Activated B cell treated with CpG ODN at 0.5 μM for 24 hours (primary cell): Measurements from ENCODE around the gene SLC2A13. TPM values are rescaled to one million over a fixed set of nuclear protein-coding genes. Genes with fewer than 3 reads are reported as not detected.
A peak's percentile ranks its signal among the peaks of the same experiment; 100 is the strongest.

ENCODE experiments used
- ATAC-seq: fragments of 200-7000 bp; cut with Tn5 transposase; one replicate; pipeline ENCODE4 v1.10.0; 2021; ENCODE audit warnings: low read depth, mild to moderate bottlenecking, moderate library complexity
- CTCF ChIA-PET: fragments of 350-600 bp; sonication (Branson Sonifier 250); formaldehyde crosslinking; loops from one replicate; lab custom pipeline; 2021; ENCODE audit warnings: antibody characterized with exemption; lab: Charles Lee
- POLR2A ChIA-PET: fragments of 350-600 bp; sonication (Branson Sonifier 250); formaldehyde crosslinking; loops from one replicate; lab custom pipeline; 2021; ENCODE audit warnings: antibody characterized with exemption; lab: Charles Lee
- DNase-seq: peaks from one replicate; pipeline ENCODE4 v3.0.0; 2022
- H3K27ac Mint-ChIP-seq: one replicate; pipeline ENCODE4 v1.8.0; 2020; ENCODE audit warnings: mixed read lengths
- H3K27me3 Mint-ChIP-seq: one replicate; pipeline ENCODE4 v1.8.0; 2021; ENCODE audit warnings: mixed read lengths
- H3K36me3 Mint-ChIP-seq: one replicate; pipeline ENCODE4 v1.8.0; 2021; ENCODE audit warnings: low read depth, mixed read lengths
- H3K4me1 Mint-ChIP-seq: one replicate; pipeline ENCODE4 v1.8.0; 2021; ENCODE audit warnings: mixed read lengths
- H3K4me3 Mint-ChIP-seq: one replicate; pipeline ENCODE4 v1.8.0; 2020; ENCODE audit warnings: mild to moderate bottlenecking, mixed read lengths
- H3K9me3 Mint-ChIP-seq: one replicate; pipeline ENCODE4 v1.8.0; 2020; ENCODE audit warnings: mixed read lengths
- CTCF ChIP-seq: fragments of 200-600 bp; IDR thresholded peaks from one replicate; pipeline ENCODE4 v1.8.0; 2022; ENCODE audit warnings: antibody characterized with exemption, mild to moderate bottlenecking
- intact Hi-C: fragments of 100-400 bp; cut with micrococcal nuclease; formaldehyde crosslinking; loops from one replicate; pipeline ENCODE4 v1.15.1; 2024
- total RNA-seq: library from RNA; stranded (reverse); gene quantifications from 2 replicates; pipeline ENCODE4 v1.2.3, GENCODE V29; 2022

The SLC2A13 gene
- total RNA-seq, 1 donor from 2014 or later, result 17.9 TPM

DNA sequence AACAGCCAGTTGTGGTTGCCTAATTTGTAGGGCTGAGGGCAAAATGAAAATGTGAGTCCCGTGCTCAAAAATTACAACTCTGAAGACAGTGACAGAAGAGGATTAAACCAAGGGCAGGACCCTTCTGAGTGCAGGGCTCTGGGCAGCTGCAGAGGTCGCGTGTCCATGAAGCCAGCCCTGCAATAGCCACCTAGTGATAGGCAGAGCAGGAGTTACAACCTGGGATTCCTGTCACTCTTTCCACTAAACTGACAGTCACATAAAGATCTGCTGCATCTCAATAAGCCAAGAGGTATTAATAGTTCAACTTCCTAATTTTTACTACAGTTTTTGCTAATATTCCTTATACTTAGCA, 94.1 kb downstream of the SLC2A13 start:
- peak overlapping the region; percentile 20 for H3K27ac Mint-ChIP-seq
- peak overlapping the region; percentile 68 for H3K4me3 Mint-ChIP-seq
- no peaks in the 10 kb centered on the region for H3K27me3 Mint-ChIP-seq
- H3K36me3 Mint-ChIP-seq, result no peaks in the 10 kb centered on the region
- no peaks in the 10 kb centered on the region for H3K9me3 Mint-ChIP-seq
- DNase-seq (no peak), ATAC-seq (no peak)
- peaks cover 17% of the 10 kb centered on the region for H3K4me1 Mint-ChIP-seq
- intact Hi-C loops, result loop anchor here (1.0 kb wide), 5 partner anchors 96 to 910 kb away; no protein-coding TSS in a partner anchor
- CTCF ChIA-PET, result interaction anchor here (0.7 to 3.9 kb wide), 24 partner anchors 11 to 905 kb away, joined by 3 to 58 read pairs (median 4); partner anchors contain the start of gene SLC2A13
- POLR2A ChIA-PET, result interaction anchor here (1.0 to 1.7 kb wide), 3 partner anchors 94 to 302 kb away, joined by 6 to 9 read pairs (median 7); partner anchors contain the start of genes LRRK2 and SLC2A13
- TF ChIP-seq CTCF, result no peak

DNA sequence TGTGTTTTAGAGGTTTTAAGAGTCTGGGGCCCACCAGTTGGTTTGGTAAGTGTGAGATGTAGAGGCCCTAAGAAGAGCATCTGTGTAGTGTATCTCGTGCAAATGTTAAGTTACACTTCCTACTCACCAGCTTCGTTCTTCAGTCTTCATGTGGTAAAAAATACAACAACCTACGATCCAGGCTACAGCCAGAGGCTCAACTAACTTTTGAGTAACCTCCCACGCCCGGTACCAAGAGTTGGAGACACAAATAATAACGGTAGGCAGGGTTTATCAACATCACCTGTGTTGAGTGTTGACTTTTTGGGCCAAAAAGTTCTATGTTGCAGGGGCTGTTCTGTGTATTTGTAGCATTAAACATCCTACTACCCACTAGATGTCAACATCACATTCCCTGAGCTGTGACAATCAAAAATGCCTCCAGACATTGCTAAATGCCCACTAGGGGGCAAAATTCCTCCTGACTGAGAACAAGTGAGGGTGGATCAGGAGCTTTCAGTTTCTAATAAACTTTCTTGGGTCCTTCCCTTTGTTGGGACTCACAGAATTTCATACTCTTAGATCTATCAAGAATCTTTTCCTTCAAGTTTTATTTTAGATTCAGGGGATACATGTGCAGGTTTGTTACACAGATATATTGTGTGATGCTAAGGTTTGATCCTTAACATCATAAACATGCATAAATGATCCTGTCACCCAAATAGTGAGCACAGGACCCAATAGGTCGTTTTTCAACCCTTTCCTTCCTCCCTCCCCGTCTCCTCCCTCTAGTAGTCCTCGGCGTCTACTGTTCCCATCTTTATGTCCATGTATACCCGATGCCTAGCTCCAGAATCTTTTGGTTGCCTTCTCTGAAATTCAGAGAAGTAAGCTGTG, 94.7 kb downstream of the SLC2A13 start:
- peak; percentile 84 for ATAC-seq
- POLR2A ChIA-PET, result interaction anchor here (0.6 to 1.7 kb wide), 4 partner anchors 31 to 302 kb away, joined by 5 to 9 read pairs (median 6); partner anchors contain the start of genes LRRK2 and SLC2A13
- H3K4me1 Mint-ChIP-seq, result peaks cover 17% of the 10 kb centered on the region
- H3K4me3 Mint-ChIP-seq, result peak overlapping the region; percentile 68
- DNase-seq, result no peak
- peak; percentile 28 for TF ChIP-seq CTCF
- CTCF ChIA-PET, result interaction anchor here (0.7 to 3.9 kb wide), 27 partner anchors 12 to 905 kb away, joined by 3 to 58 read pairs (median 3); partner anchors contain the start of gene SLC2A13
- intact Hi-C loops, result loop anchor here (1.0 kb wide), 5 partner anchors 96 to 910 kb away; no protein-coding TSS in a partner anchor
- no peaks in the 10 kb centered on the region for H3K9me3 Mint-ChIP-seq
- peak overlapping the region; percentile 20 for H3K27ac Mint-ChIP-seq
- H3K36me3 Mint-ChIP-seq, result no peaks in the 10 kb centered on the region
- no peaks in the 10 kb centered on the region for H3K27me3 Mint-ChIP-seq

DNA sequence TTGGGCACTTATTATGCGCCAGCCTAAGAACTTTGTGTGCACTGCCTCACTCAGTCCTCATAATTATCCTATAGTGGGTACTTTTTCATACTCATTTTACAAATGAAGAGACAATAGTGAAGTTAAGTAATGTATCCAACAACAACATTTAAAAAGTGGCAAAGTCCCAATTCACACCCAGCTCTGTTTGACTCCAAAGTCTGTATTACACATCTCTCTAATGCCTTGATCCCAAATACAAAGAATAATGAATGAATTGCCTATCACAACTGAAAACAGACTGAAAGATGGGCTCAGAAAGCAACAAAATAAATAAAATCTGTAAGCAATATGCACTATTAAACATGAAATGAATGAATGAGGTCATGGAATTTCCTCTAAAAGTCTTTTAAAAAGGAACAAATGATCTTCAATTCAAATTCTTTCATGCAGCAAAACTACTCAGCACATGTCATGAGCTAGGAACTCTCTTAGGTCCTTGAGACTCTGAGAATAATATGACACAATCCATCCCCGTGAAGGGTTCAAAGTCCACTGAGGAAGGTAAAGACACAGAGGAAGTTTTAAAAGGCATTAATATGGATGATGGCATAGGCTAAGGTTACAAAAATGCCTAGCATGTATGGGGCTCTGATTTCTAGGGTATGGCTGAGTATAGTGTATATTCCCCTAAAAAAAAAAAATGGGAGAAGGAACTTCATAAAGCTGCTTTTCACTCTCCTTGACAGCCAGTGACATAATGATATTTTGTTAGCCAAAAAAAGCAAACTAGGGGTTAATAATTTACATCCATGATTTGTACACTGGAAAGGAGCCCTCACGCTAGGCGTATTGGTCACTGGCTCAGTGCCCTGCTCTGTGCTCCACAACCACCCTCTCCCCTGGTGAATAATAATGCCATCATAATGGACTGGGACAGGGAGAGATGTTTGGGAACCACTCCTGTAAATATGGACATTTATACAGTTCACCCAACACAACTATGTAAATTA, 103.4 kb downstream of the SLC2A13 start:
- Mint-ChIP-seq H3K36me3 (peaks cover 23% of the 10 kb centered on the region), H3K27ac (no peak overlapping the region), H3K9me3 (peaks cover 19% of the 10 kb centered on the region), H3K27me3 (no peaks in the 10 kb centered on the region), H3K4me3 (no peak overlapping the region), H3K4me1 (no peaks in the 10 kb centered on the region)
- intact Hi-C loops, result no loop called here
- ATAC-seq (no peak), DNase-seq (no peak)
- ChIA-PET POLR2A (no interaction called here), CTCF (interaction anchor here (1.0 kb wide), 1 partner anchor 11 kb away, joined by 3 read pairs; no protein-coding TSS in a partner anchor)
- no peak for TF ChIP-seq CTCF

DNA sequence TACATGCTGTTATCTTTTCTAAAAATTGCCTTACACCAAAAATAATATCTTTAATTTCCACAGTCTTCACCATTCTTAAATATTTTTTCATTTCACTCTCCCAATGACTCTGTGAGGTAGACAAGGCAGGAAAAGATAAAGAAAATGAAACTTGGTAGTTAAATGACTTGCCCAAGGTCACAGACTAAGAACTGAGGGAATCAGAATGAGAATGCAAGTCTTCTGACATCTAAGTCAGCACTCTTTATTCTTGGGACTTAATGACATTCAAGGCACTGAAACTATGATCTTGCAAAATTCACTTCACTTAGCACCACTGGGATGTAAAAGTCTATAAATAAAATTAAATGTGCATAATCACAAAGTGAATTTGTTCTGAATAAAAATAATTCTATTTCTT, 104.5 kb downstream of the SLC2A13 start:
- Mint-ChIP-seq H3K4me1 (no peaks in the 10 kb centered on the region), H3K27ac (no peak overlapping the region), H3K4me3 (no peak overlapping the region), H3K27me3 (no peaks in the 10 kb centered on the region), H3K36me3 (peaks cover 28% of the 10 kb centered on the region), H3K9me3 (peaks cover 25% of the 10 kb centered on the region)
- no peak for ATAC-seq
- intact Hi-C loops, result no loop called here
- no peak for TF ChIP-seq CTCF
- ChIA-PET CTCF (interaction anchor here (0.9 kb wide), 1 partner anchor 11 kb away, joined by 3 read pairs; no protein-coding TSS in a partner anchor), POLR2A (no interaction called here)
- DNase-seq, result no peak
